Stomach (tissue), 4 donors: ENCODE data around the gene ABCG5.

Experiments
- CTCF ChIP-seq, 7 experiments: fragments of 450-650 bp in 4 of 7; fragments of 200-600 bp in 3 of 7; sonication (generic) in 3 of 7; IDR thresholded peaks; one replicate each; pipeline ENCODE4 v1.5.1; 2016 to 2019; ENCODE audit warnings: antibody characterized with exemption in 7 of 7, control low read depth in 2 of 7, mild to moderate bottlenecking in 1 of 7
- EP300 ChIP-seq: sonication (generic); formaldehyde crosslinking; IDR thresholded peaks from one replicate; pipeline ENCODE4 v1.6.1; 2017; ENCODE audit warnings: antibody characterized with exemption
- POLR2A ChIP-seq, 4 donors: fragments of 450-650 bp; IDR thresholded peaks; one replicate each; pipeline ENCODE4 v1.6.1; 2016; ENCODE audit warnings: antibody characterized with exemption in 4 of 4, control low read depth in 2 of 4, mild to moderate bottlenecking in 1 of 4, moderate library complexity in 1 of 4

GRCh38 chr2:43810452-43810851, 28.2 kb downstream of the ABCG5 start:
- no peak for TF ChIP-seq EP300
- no peak for TF ChIP-seq POLR2A (IDR thresholded peaks at IDR 0.05)
- no peak for TF ChIP-seq CTCF (IDR thresholded peaks at IDR 0.05)
